Measurements from ENCODE around the gene NRCAM.

The NRCAM gene

GRCh38 chr7:108114117-108114841 lies 342.0 kb downstream of the NRCAM start:
- no peak for DNase-seq

- DNase-seq, result no peak
Observed at GRCh38 chr7:108112683-108113082, 343.6 kb downstream of the NRCAM start.

GRCh38 chr7:108109221-108109908 lies 346.9 kb downstream of the NRCAM start:
- DNase-seq, result no peak

GRCh38 chr7:108108131-108108530 lies 348.1 kb downstream of the NRCAM start:
- DNase-seq, result no peak

GRCh38 chr7:108104324-108104723 lies 351.9 kb downstream of the NRCAM start:
- DNase-seq, result no peak

GRCh38 chr7:108103558-108104298 lies 352.5 kb downstream of the NRCAM start:
- DNase-seq, result no peak

GRCh38 chr7:108102671-108103312 lies 353.4 kb downstream of the NRCAM start:
- DNase-seq, result no peak

- DNase-seq, result no peak
Observed at GRCh38 chr7:108101759-108102158, 354.5 kb downstream of the NRCAM start.

- no peak for DNase-seq
Observed at GRCh38 chr7:108099713-108100112, 356.5 kb downstream of the NRCAM start.

- no peak for DNase-seq
Observed at GRCh38 chr7:108097703-108098102, 358.5 kb downstream of the NRCAM start.

All from stimulated activated CD8-positive, alpha-beta memory T cell treated with anti-CD3 and anti-CD28 coated beads, Interleukin-4, amount 100 ng/mL, for 48 hours (primary cell).